ENCODE data around the gene EIF2B4. TPM values are rescaled to one million over a fixed set of nuclear protein-coding genes. Genes with fewer than 3 reads are reported as not detected.

The EIF2B4 gene
- polyA plus RNA-seq, 3 donors: 29.5 to 42.3 (median 39.3) TPM

- TF ChIP-seq CTCF (IDR thresholded peaks at IDR 0.05): no peak
- Histone ChIP-seq H2AFZ (ENCODE audit: insufficient read depth, low read depth, low read length, poor library complexity, severe bottlenecking) (no peak overlapping the region), H3K27me3 (ENCODE audit: control insufficient read depth in 2 of 2, insufficient read depth in 2 of 2, low read length in 2 of 2) (no peaks in the 10 kb centered on the region), H3K36me3 (replicated peaks in 1 of 2; ENCODE audit: control insufficient read depth in 1 of 2, insufficient read depth in 2 of 2, low read length in 2 of 2) (peaks cover 86 to 92% of the 10 kb centered on the region in 2 donors), H3K4me2 (replicated peaks; ENCODE audit: extremely low read depth, low read length, poor library complexity, severe bottlenecking) (no peak overlapping the region), H3K9me3 (replicated peaks in 1 of 2; ENCODE audit: control insufficient read depth in 1 of 2, insufficient read depth in 1 of 2, low read length in 2 of 2) (no peaks in the 10 kb centered on the region), H3K79me2 (ENCODE audit: insufficient read depth, low read length) (no peaks in the 10 kb centered on the region), H3K9ac (ENCODE audit: insufficient read depth, low read length, poor library complexity, severe bottlenecking) (no peak overlapping the region), H3K4me3 (replicated peaks in 1 of 3; ENCODE audit: low read depth in 2 of 3, low read length in 3 of 3) (no peak overlapping the region), H4K20me1 (ENCODE audit: insufficient read depth, low read length) (no peaks in the 10 kb centered on the region), H3K4me1 (ENCODE audit: control insufficient read depth in 1 of 2, insufficient read depth in 2 of 2, low read length in 2 of 2) (no peaks in the 10 kb centered on the region), H3K27ac (ENCODE audit: low read depth in 1 of 2, low read length in 2 of 2) (no peak overlapping the region)
- Mint-ChIP-seq H3K36me3 (peaks cover 65 to 88% of the 10 kb centered on the region in 2 donors), H3K4me3 (no peak overlapping the region), H3K27ac (peak overlapping the region in 2 of 7 donors; percentile 2 to 22), H3K9me3 (no peaks in the 10 kb centered on the region), H3K27me3 (ENCODE audit: low read depth in 3 of 3) (no peaks in the 10 kb centered on the region), H3K4me1 (no peaks in the 10 kb centered on the region)
- WGBS (ENCODE audit: insufficient coverage): 93% methylated on average over 3 of the region's 3 CpGs
- no peak for DNase-seq
- intact Hi-C loops (cut with micrococcal nuclease): no loop called here
These were observed 34.8 kb downstream of the EIF2B4 start for GRCh38 chr2:27335311-27335710.

- Mint-ChIP-seq H3K27ac (peak overlapping the region in 1 of 7 donors; percentile 48), H3K9me3 (no peaks in the 10 kb centered on the region), H3K27me3 (ENCODE audit: low read depth in 3 of 3) (no peaks in the 10 kb centered on the region), H3K36me3 (peaks cover 33 to 38% of the 10 kb centered on the region in 2 donors), H3K4me3 (no peak overlapping the region), H3K4me1 (peaks cover 32% of the 10 kb centered on the region)
- Histone ChIP-seq H3K27me3 (ENCODE audit: control insufficient read depth in 2 of 2, insufficient read depth in 2 of 2, low read length in 2 of 2) (no peaks in the 10 kb centered on the region), H3K36me3 (replicated peaks in 1 of 2; ENCODE audit: control insufficient read depth in 1 of 2, insufficient read depth in 2 of 2, low read length in 2 of 2) (peaks cover 34 to 44% of the 10 kb centered on the region in 2 donors), H3K9ac (ENCODE audit: insufficient read depth, low read length, poor library complexity, severe bottlenecking) (no peak overlapping the region), H3K27ac (ENCODE audit: low read depth in 1 of 2, low read length in 2 of 2) (no peak overlapping the region), H3K79me2 (ENCODE audit: insufficient read depth, low read length) (peaks cover 28% of the 10 kb centered on the region), H3K4me3 (replicated peaks in 1 of 3; ENCODE audit: low read depth in 2 of 3, low read length in 3 of 3) (no peak overlapping the region), H4K20me1 (ENCODE audit: insufficient read depth, low read length) (no peaks in the 10 kb centered on the region), H3K4me1 (ENCODE audit: control insufficient read depth in 1 of 2, insufficient read depth in 2 of 2, low read length in 2 of 2) (peaks cover 17 to 20% of the 10 kb centered on the region in 2 donors), H3K4me2 (replicated peaks; ENCODE audit: extremely low read depth, low read length, poor library complexity, severe bottlenecking) (no peak overlapping the region), H2AFZ (ENCODE audit: insufficient read depth, low read depth, low read length, poor library complexity, severe bottlenecking) (no peak overlapping the region), H3K9me3 (replicated peaks in 1 of 2; ENCODE audit: control insufficient read depth in 1 of 2, insufficient read depth in 1 of 2, low read length in 2 of 2) (no peaks in the 10 kb centered on the region)
- 11% methylated on average over 5 of the region's 5 CpGs for WGBS (ENCODE audit: insufficient coverage)
- intact Hi-C loops (cut with micrococcal nuclease): no loop called here
- no peak for TF ChIP-seq CTCF (IDR thresholded peaks at IDR 0.05)
- no peak for DNase-seq
These were observed 45.4 kb downstream of the EIF2B4 start for GRCh38 chr2:27324720-27325119.

Data from CD14-positive monocyte (primary cell).